ENCODE data around the gene C1QTNF9. TPM values are rescaled to one million over a fixed set of nuclear protein-coding genes. Genes with fewer than 3 reads are reported as not detected.

C1QTNF9 gene
- total RNA-seq, 1 donor: not detected

DNA sequence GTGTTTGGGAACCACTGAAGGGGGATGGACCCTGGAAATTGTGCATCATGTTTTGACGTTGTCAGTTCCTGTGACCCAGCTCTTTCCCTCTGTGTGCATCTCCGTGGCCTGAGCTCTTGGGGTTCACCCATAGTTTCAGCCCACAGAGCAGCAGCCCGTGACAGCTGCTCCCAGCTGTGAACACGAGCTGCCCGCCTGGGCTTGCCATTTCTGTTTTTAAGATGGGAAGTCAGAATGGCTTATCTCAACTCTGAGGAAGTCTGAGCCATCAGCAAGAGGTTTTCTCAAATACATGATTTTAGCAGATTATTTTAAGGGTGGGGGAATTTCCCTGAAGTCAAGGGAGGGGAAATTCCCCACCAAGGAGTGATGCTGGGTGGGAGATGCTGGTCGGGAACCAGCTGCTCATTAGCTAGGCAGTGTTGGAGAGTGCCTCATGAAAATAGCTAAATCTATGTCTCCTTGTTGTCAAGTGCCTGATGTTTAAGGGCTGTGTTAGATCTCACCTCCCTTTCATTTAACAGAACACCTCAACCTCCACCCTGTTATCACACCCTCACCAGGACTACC lies 34.8 kb upstream of the C1QTNF9 start:
- no peak overlapping the region for H3K4me3 ChIP-seq (ENCODE audit: low read depth, low read length)
- TF ChIP-seq, protein P1, sequence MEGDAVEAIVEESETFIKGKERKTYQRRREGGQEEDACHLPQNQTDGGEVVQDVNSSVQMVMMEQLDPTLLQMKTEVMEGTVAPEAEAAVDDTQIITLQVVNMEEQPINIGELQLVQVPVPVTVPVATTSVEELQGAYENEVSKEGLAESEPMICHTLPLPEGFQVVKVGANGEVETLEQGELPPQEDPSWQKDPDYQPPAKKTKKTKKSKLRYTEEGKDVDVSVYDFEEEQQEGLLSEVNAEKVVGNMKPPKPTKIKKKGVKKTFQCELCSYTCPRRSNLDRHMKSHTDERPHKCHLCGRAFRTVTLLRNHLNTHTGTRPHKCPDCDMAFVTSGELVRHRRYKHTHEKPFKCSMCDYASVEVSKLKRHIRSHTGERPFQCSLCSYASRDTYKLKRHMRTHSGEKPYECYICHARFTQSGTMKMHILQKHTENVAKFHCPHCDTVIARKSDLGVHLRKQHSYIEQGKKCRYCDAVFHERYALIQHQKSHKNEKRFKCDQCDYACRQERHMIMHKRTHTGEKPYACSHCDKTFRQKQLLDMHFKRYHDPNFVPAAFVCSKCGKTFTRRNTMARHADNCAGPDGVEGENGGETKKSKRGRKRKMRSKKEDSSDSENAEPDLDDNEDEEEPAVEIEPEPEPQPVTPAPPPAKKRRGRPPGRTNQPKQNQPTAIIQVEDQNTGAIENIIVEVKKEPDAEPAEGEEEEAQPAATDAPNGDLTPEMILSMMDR (IDR thresholded peaks at IDR 0.05; ENCODE audit: insufficient read depth, low read length): no peak
- no peak for DNase-seq (ENCODE audit: low read depth)

DNA sequence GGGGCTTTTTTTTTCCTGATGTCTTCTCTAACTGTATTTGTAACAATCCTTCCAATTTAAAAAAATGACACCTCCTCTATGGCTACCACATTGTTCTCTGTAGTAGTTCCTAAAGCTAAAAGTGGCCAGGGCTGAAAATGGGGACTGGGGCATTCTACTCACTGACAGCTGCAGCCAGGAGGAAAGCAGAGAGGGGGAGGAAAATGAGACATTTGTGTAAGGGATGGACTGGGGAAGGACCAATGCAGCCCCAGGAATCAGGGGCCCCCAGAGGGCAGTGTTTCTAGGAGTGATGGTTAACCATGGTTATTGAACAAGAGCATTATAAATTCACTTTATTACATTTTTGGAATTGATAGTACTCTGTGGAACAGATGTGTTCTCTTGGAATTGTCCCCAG lies 34.3 kb upstream of the C1QTNF9 start:
- no peak overlapping the region for H3K4me3 ChIP-seq (ENCODE audit: low read depth, low read length)
- no peak for DNase-seq (ENCODE audit: low read depth)
- TF ChIP-seq, protein P1 (IDR thresholded peaks at IDR 0.05; ENCODE audit: insufficient read depth, low read length): no peak

DNA sequence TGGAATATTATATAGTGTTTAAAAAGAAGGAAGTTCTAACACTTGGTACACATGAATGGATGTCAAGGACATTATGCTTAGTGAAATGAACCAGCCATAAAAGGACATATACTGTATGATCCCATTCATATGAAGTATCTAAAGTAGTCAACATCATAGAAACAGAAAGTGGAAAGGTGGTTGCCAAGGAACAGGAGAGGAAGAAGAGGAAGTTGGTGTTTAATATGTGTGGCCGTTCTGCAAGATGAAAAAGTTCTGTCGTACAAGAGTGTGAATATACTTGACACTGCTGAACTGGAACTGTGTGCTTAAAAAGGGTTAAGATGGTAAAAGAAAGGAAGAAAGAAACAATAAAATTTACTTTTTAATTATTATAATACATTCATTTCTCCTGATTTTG lies 33.1 kb upstream of the C1QTNF9 start:
- no peak for DNase-seq (ENCODE audit: low read depth)
- TF ChIP-seq, protein P1 (IDR thresholded peaks at IDR 0.05; ENCODE audit: insufficient read depth, low read length): no peak
- no peak overlapping the region for H3K4me3 ChIP-seq (ENCODE audit: low read depth, low read length)

- TF ChIP-seq, protein P1 (IDR thresholded peaks at IDR 0.05; ENCODE audit: insufficient read depth, low read length): no peak
- no peak overlapping the region for H3K4me3 ChIP-seq (ENCODE audit: low read depth, low read length)
Measured at GRCh38 chr13:24276861-24277260, 32.5 kb upstream of the C1QTNF9 start.

DNA sequence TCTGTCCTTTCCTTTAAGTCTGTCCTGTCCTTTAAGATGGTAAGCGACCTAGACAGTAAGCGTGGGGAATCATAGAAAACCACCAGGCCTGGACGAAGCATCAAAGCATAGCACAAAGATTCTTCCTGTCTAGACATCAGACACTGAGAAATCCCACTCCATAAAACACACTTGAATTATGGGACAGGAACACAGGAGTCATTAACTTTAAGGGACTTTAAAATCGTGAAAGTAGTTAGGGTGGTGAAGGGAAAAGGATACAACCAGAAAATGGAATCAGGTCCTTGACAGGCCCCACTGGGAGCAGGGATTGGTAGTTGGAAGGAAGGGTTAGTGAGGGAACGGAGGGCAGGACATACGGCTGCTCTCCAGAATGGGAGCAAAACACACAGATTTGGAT lies 31.6 kb upstream of the C1QTNF9 start:
- no peak overlapping the region for H3K4me3 ChIP-seq (ENCODE audit: low read depth, low read length)
- no peak for DNase-seq (ENCODE audit: low read depth)
- TF ChIP-seq, protein P1 (IDR thresholded peaks at IDR 0.05; ENCODE audit: insufficient read depth, low read length): no peak

More at GRCh38 chr13:24276861-24277260, 32.5 kb upstream of the C1QTNF9 start:
- DNase-seq (ENCODE audit: low read depth): no peak

DNA sequence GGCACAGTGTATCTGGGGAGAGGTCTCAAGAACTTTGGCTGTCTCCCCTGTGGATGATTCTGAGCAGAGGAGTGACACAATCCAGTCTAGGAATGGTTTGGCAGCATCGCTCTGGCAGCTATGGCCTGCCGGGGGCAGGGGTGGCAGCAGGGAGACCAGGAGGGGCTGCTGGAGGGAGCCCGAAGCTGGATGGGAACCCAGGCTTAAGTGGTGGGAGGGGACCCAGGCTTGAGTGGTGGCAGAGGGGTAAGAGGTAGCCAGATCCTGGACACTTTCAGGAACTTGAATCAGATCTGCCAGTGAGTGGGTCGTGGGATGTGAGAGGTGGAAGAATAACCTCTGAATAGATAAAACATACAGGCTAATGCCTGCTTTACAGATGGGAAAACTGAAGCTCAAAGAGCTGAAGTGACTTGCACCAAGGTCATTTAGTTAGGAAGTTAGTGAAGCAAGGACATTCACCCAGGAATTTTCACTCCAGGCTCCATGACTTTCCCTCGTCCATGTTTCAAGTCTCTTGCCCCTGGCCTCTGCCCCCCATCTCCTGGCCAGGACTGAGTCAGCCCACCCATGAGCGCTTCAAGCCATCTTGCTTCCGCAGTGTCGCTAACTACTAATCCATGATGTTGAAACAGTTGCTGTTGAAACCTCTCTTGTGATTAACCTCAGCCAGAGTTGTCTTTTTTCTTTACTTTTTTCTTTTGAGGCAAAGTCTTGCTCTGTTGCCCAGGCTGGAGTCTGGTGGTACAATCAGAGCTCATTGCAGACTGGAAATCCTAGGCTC lies 29.9 kb upstream of the C1QTNF9 start:
- TF ChIP-seq, protein P1 (IDR thresholded peaks at IDR 0.05; ENCODE audit: insufficient read depth, low read length): no peak
- DNase-seq (ENCODE audit: low read depth): no peak
- no peak overlapping the region for H3K4me3 ChIP-seq (ENCODE audit: low read depth, low read length)
